NK-92 treated with Interleukin-12 subunit alpha and Interleukin-12 subunit beta, amount 100 ng/mL, for 24 hours (cell line): ENCODE data around the gene CPT1C.

Experiments used
- DNase-seq: peaks from one replicate; lab custom pipeline; 2025; lab: John Stamatoyannopoulos, UW

The CPT1C gene

GRCh38 chr19:49660338-49660961 lies 30.5 kb upstream of the CPT1C start:
- no peak for DNase-seq

DNA sequence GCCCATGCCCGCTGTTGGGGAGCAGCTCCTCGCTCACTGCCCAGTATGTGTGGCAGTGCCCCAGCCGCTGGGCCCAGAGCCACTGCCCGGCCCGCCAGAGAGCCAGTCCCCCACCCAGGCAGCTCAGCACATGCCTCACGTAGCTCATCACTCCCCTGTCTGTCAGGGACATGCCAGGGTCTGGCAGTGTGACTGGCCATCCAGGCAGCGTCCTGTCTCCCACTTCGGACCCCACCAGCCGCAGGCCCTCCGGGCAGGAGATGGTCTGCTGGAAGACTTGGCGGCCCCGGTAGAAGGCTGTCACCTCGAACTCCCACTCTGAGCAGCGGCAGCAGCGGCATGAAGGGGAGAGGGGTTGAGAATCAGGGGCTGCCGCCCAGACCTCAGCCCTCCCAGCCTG lies 28.9 kb upstream of the CPT1C start:
- DNase-seq, result no peak

GRCh38 chr19:49663224-49663623 lies 27.7 kb upstream of the CPT1C start:
- no peak for DNase-seq

- DNase-seq, result peak; percentile 88
Measured at GRCh38 chr19:49664171-49665035, 26.5 kb upstream of the CPT1C start.

DNA sequence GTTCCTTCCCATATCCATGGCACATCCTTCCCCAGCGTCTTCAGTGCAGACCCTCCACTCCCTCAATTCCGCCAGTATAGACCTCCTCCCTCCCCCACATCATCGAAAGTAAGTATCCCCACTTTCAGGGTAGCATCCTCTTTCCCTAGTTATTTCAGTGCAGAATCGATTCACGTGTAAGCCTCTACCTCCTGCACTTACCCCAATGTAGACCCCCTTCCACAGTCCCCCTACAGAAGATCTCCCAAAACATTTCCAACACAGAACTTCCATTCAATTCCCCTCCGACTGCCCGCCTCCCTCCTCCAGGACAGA lies 25.9 kb upstream of the CPT1C start:
- no peak for DNase-seq

GRCh38 chr19:49665351-49666119 lies 25.4 kb upstream of the CPT1C start, which contains the start of the genes BCL2L12 and IRF3:
TSS of gene BCL2L12 (plus strand) at chr19:49665933. CDS start at chr19:49666693, 760 bp downstream.
TSS of gene IRF3 (minus strand) at chr19:49665857. CDS start at chr19:49664838, 1,019 bp downstream.
- DNase-seq, result peak; percentile 95

DNA sequence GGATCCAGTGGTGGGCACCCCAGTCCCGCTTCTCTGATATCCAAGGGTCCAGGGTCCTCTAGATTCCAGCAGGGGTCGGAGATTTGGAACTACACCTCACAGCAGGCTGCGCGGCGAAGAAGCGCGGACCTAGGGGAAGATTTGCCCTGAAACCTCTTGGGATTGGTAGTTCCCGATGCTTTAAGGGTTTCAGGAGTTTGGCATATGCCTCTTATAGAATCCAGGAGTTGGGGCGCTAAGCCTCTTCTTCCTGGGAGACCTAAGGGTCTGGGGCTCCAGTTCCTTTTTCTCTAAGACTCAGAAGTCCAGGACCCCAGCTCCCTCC lies 24.8 kb upstream of the CPT1C start:
- no peak for DNase-seq

GRCh38 chr19:49667473-49667872 lies 23.4 kb upstream of the CPT1C start:
- DNase-seq, result no peak

DNA sequence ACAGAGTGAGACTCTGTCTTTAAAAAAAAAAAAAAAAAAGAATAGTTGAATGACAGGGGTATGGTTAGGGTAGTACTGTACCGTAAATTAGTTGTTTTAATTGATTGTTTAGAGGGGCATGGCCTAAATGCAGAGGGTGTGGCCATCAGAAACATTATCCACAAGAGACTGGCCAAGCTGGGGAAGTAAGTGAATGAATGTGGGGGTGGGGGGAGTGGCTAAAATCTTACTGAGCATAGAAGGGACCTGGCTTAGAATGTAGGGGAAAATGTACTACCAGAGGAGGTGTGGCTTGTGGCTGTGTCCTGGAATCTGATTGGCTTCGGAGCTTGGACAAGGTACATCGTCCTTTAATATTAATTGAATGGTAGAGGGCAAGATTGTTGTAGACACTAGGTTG lies 21.4 kb upstream of the CPT1C start:
- DNase-seq, result no peak

GRCh38 chr19:49672131-49672919 lies 18.6 kb upstream of the CPT1C start:
- DNase-seq, result peak; percentile 55

- peak; percentile 72 for DNase-seq
Measured at GRCh38 chr19:49676136-49676783, 14.7 kb upstream of the CPT1C start.

- peak; percentile 98 for DNase-seq
Measured at GRCh38 chr19:49676784-49677230, 14.1 kb upstream of the CPT1C start.

- DNase-seq, result peak; percentile 53
Measured at GRCh38 chr19:49677231-49677900, 13.6 kb upstream of the CPT1C start, which contains the start of gene PRMT1. TSS of gene PRMT1 (plus strand) at chr19:49677271. CDS start at chr19:49677281, 10 bp downstream.

- DNase-seq, result peak; percentile 67
Measured at GRCh38 chr19:49677901-49678674, 12.8 kb upstream of the CPT1C start.

GRCh38 chr19:49678985-49679770 lies 11.7 kb upstream of the CPT1C start:
- no peak for DNase-seq

DNA sequence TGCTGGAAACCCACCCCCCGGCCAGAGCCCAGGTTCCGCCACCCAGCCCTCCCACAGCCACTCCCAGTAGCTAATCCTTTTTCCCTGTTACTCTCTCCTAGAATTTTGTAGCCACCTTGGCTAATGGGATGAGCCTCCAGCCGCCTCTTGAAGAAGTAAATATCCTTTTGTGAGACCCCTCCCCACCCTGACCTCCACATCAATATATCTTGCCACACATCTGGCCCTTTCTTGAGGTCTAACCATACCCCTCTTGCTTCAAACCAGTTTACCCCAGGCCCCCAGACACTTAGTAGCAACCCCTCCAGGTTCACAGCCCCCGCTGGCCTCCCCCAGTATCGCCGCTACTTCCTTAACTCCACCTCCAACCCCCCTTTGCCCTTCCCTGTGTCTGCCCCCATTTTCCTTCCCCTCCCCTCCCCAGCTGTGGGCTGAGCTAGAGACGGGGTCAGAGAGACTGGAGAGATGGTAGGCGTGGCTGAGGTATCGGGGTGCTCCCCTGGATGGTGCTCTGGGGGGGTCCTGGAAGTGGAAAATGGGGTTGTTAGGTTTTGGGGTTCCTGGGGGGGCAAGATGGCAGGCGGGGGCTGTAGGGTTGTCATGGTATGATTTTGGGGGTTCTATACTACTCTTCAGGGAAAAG lies 11.0 kb upstream of the CPT1C start:
- DNase-seq, result no peak

GRCh38 chr19:49680421-49681351 lies 10.2 kb upstream of the CPT1C start:
- DNase-seq, result peak; percentile 70
